Stimulated activated CD4-positive, alpha-beta T cell treated with anti-CD3 and anti-CD28 coated beads, Interleukin-15, amount 100 ng/mL, for 24 hours (primary cell): ENCODE data around the gene GALNT4.

Experiments
- DNase-seq: peaks from one replicate; pipeline ENCODE4 v3.0.0-alpha.2; 2020

GALNT4 gene

GRCh38 chr12:89528434-89528833 lies 3.8 kb upstream of the GALNT4 start:
- no peak for DNase-seq

GRCh38 chr12:89525824-89526770 lies 1.5 kb upstream of the GALNT4 start, which contains the start of gene POC1B:
Gene POC1B (minus strand): TSS chr12:89526047. CDS start chr12:89525895, 152 bp downstream.
- peak; percentile 85 for DNase-seq

GRCh38 chr12:89525305-89525823 lies 768 bp upstream of the GALNT4 start:
- DNase-seq, result peak; percentile 68

- DNase-seq, result no peak
Measured at GRCh38 chr12:89523843-89524540, 604 bp downstream of the GALNT4 start.

- no peak for DNase-seq
Measured at GRCh38 chr12:89523393-89523792, 1.2 kb downstream of the GALNT4 start.

GRCh38 chr12:89521364-89522223 lies 3.0 kb downstream of the GALNT4 start:
- no peak for DNase-seq

GRCh38 chr12:89517720-89518119 lies 6.9 kb downstream of the GALNT4 start:
- DNase-seq, result no peak

- DNase-seq, result no peak
Measured at GRCh38 chr12:89516633-89517032, 8.0 kb downstream of the GALNT4 start.

- no peak for DNase-seq
Measured at GRCh38 chr12:89514751-89515150, 9.8 kb downstream of the GALNT4 start.

- no peak for DNase-seq
Measured at GRCh38 chr12:89513544-89513943, 11.1 kb downstream of the GALNT4 start.

- DNase-seq, result no peak
Measured at GRCh38 chr12:89507015-89507824, 17.4 kb downstream of the GALNT4 start.

- no peak for DNase-seq
Measured at GRCh38 chr12:89506050-89506449, 18.5 kb downstream of the GALNT4 start.

- no peak for DNase-seq
Measured at GRCh38 chr12:89504560-89505346, 19.8 kb downstream of the GALNT4 start.

GRCh38 chr12:89501793-89502192 lies 22.8 kb downstream of the GALNT4 start:
- no peak for DNase-seq

- no peak for DNase-seq
Measured at GRCh38 chr12:89499857-89500256, 24.7 kb downstream of the GALNT4 start.

GRCh38 chr12:89497467-89497866 lies 27.1 kb downstream of the GALNT4 start:
- no peak for DNase-seq

GRCh38 chr12:89497005-89497404 lies 27.6 kb downstream of the GALNT4 start:
- DNase-seq, result no peak

GRCh38 chr12:89494411-89495231 lies 30.0 kb downstream of the GALNT4 start:
- peak; percentile 62 for DNase-seq

GRCh38 chr12:89493670-89494302 lies 30.8 kb downstream of the GALNT4 start:
- DNase-seq, result no peak

GRCh38 chr12:89492883-89493282 lies 31.7 kb downstream of the GALNT4 start:
- DNase-seq, result no peak
